GM23248 (cell line): Measurements from ENCODE around the gene CLMP. TPM values are rescaled to one million over a fixed set of nuclear protein-coding genes. Genes with fewer than 3 reads are reported as not detected.

ENCODE experiments used
- DNase-seq: peaks from one replicate; pipeline ENCODE4 v3.0.0-alpha.2; 2015
- H2AFZ ChIP-seq: fragments of 200-600 bp; sonication (generic); 2 replicates; pipeline ENCODE4 v1.6.1; 2016; ENCODE audit warnings: antibody characterized with exemption
- H3F3A ChIP-seq: fragments of 200-600 bp; sonication (generic); 2 replicates; pipeline ENCODE4 v1.6.1; 2016; ENCODE audit warnings: mild to moderate bottlenecking, antibody characterized with exemption, mixed run types; ENCODE audit not compliant: insufficient read depth
- H3K27ac ChIP-seq: fragments of 200-600 bp; sonication (generic); 2 replicates; pipeline ENCODE4 v1.5.1; 2016; ENCODE audit warnings: mild to moderate bottlenecking
- H3K27me3 ChIP-seq: fragments of 200-600 bp; sonication (generic); replicated peaks from 2 replicates; pipeline ENCODE4 v1.6.1; 2016; ENCODE audit warnings: mild to moderate bottlenecking; ENCODE audit not compliant: insufficient read depth
- H3K36me3 ChIP-seq: fragments of 200-600 bp; sonication (generic); 2 replicates; pipeline ENCODE4 v1.6.1; 2016; ENCODE audit warnings: low read depth, mild to moderate bottlenecking
- H3K4me1 ChIP-seq: fragments of 200-600 bp; sonication (generic); 2 replicates; pipeline ENCODE4 v1.6.1; 2016; ENCODE audit warnings: mild to moderate bottlenecking; ENCODE audit not compliant: insufficient read depth
- H3K4me2 ChIP-seq: fragments of 200-600 bp; sonication (generic); one replicate; pipeline ENCODE4 v1.6.1; 2016; ENCODE audit warnings: mild to moderate bottlenecking; ENCODE audit not compliant: unreplicated experiment
- H3K4me3 ChIP-seq: fragments of 200-600 bp; sonication (generic); 2 replicates; pipeline ENCODE4 v1.5.1; 2016; ENCODE audit warnings: mild to moderate bottlenecking
- H3K79me2 ChIP-seq: fragments of 200-600 bp; sonication (generic); 2 replicates; pipeline ENCODE4 v1.6.1; 2016; ENCODE audit warnings: mild to moderate bottlenecking; ENCODE audit not compliant: insufficient read depth
- H3K9ac ChIP-seq: fragments of 200-600 bp; sonication (generic); 2 replicates; pipeline ENCODE4 v1.6.1; 2016; ENCODE audit warnings: mild to moderate bottlenecking
- H3K9me2 ChIP-seq: fragments of 200-600 bp; sonication (generic); 2 replicates; pipeline ENCODE4 v1.6.1; 2016; ENCODE audit warnings: mixed run types, mild to moderate bottlenecking, moderate library complexity; ENCODE audit not compliant: insufficient read depth
- H3K9me3 ChIP-seq: fragments of 200-600 bp; sonication (generic); one replicate; pipeline ENCODE4 v1.6.1; 2017; ENCODE audit warnings: low read depth
- H4K20me1 ChIP-seq: fragments of 200-600 bp; sonication (generic); 2 replicates; pipeline ENCODE4 v1.6.0; 2016; ENCODE audit not compliant: insufficient read depth
- EZH2 ChIP-seq: fragments of 200-600 bp; sonication (generic); IDR thresholded peaks from 2 replicates; pipeline ENCODE4 v1.6.1; 2018; ENCODE audit warnings: antibody characterized with exemption, mild to moderate bottlenecking; ENCODE audit not compliant: insufficient read depth, poor library complexity, severe bottlenecking
- EZH2phosphoT487 ChIP-seq: fragments of 200-600 bp; sonication (generic); IDR thresholded peaks from 2 replicates; pipeline ENCODE4 v1.6.1; 2018; ENCODE audit warnings: antibody characterized with exemption, moderate library complexity, mild to moderate bottlenecking, low read depth; ENCODE audit not compliant: insufficient read depth
- WGBS, 2 experiments: methylation state at CpG; one replicate each; pipeline ENCODE4 v1.1.6; 2015 to 2017; ENCODE audit warnings: low lambda C conversion rate in 2 of 2, low coverage in 1 of 2; ENCODE audit errors: missing lambda C conversion rate in 2 of 2; 5-methylcytosine and 5-hydroxymethylcytosine counted together
- in situ Hi-C: fragments of 300-500 bp; cut with MboI; formaldehyde crosslinking; loops from 2 replicates; pipeline ENCODE4 v1.15.0; 2020
- polyA plus RNA-seq: library from polyadenylated mRNA; unstranded; fragments of >200 nt; fragmentation: Nextera tagmentation; extraction: Ambion mirVana; gene quantifications from 2 replicates; pipeline ENCODE4 v1.2.1, GENCODE V29; 2016
- total RNA-seq: library from RNA; depleted of rRNA; stranded (reverse); fragments of >200 nt; shearing (Covaris generic); gene quantifications from 2 replicates; pipeline ENCODE4 v1.2.3, GENCODE V29; 2014

CLMP gene
- total and polyA plus RNA-seq, 2 experiments from 2014 or later = 166 to 215 TPM

GRCh38 chr11:123183391-123184099 is 11.5 kb downstream of the CLMP start:
- TF ChIP-seq EZH2phosphoT487 = no peak
- no peak for TF ChIP-seq EZH2
- no peaks in the 10 kb centered on the region for H4K20me1 ChIP-seq
- DNase-seq = peak; percentile 86
- H3K9ac ChIP-seq = peak overlapping the region; percentile 34
- 49 to 51% methylated on average over 6 of the region's 6 CpGs for WGBS, 2 experiments
- in situ Hi-C loops = no loop called here
- H3K9me2 ChIP-seq = no peaks in the 10 kb centered on the region
- peak overlapping the region; percentile 93 for H3K27ac ChIP-seq
- H3K79me2 ChIP-seq = peaks cover 100% of the 10 kb centered on the region
- no peak overlapping the region for H3K4me3 ChIP-seq
- peaks cover 91% of the 10 kb centered on the region for H3F3A ChIP-seq
- peaks cover 38% of the 10 kb centered on the region; the same call in 1 of the 2 replicates for H3K36me3 ChIP-seq
- H3K9me3 ChIP-seq = no peaks in the 10 kb centered on the region
- no peaks in the 10 kb centered on the region for H3K27me3 ChIP-seq
- H3K4me1 ChIP-seq = peaks cover 97% of the 10 kb centered on the region
- H3K4me2 ChIP-seq = peak overlapping the region; percentile 3
- H2AFZ ChIP-seq = no peak overlapping the region

- peak; percentile 32 for DNase-seq
- H3K79me2 ChIP-seq = peaks cover 100% of the 10 kb centered on the region
- H3K4me1 ChIP-seq = peaks cover 94% of the 10 kb centered on the region
- TF ChIP-seq EZH2phosphoT487 = no peak
- TF ChIP-seq EZH2 = no peak
- H3K4me3 ChIP-seq = no peak overlapping the region; the same call in 1 of the 2 replicates
- in situ Hi-C loops = no loop called here
- H3F3A ChIP-seq = peaks cover 89% of the 10 kb centered on the region
- H4K20me1 ChIP-seq = no peaks in the 10 kb centered on the region
- H2AFZ ChIP-seq = no peak overlapping the region
- peak overlapping the region; percentile 8 for H3K4me2 ChIP-seq
- H3K27me3 ChIP-seq = no peaks in the 10 kb centered on the region
- H3K36me3 ChIP-seq = peaks cover 35% of the 10 kb centered on the region; the same call in 1 of the 2 replicates
- no peaks in the 10 kb centered on the region for H3K9me2 ChIP-seq
- WGBS, 2 experiments = 49 to 53% methylated on average over 10 of the region's 10 CpGs
- no peaks in the 10 kb centered on the region for H3K9me3 ChIP-seq
- H3K9ac ChIP-seq = peak overlapping the region; percentile 49
- peak overlapping the region; percentile 93 for H3K27ac ChIP-seq
Measured at GRCh38 chr11:123181767-123182500, 13.1 kb downstream of the CLMP start.

- peak; percentile 61 for DNase-seq
- no peak overlapping the region for H2AFZ ChIP-seq
- no peak for TF ChIP-seq EZH2phosphoT487
- H3K27me3 ChIP-seq = no peaks in the 10 kb centered on the region
- H3K27ac ChIP-seq = peak overlapping the region; percentile 93
- H3K9ac ChIP-seq = peak overlapping the region; percentile 49
- H3K4me3 ChIP-seq = no peak overlapping the region
- 92 to 96% methylated on average over 4 of the region's 4 CpGs for WGBS, 2 experiments
- in situ Hi-C loops = no loop called here
- peaks cover 32% of the 10 kb centered on the region; the same call in 1 of the 2 replicates for H3K36me3 ChIP-seq
- H4K20me1 ChIP-seq = no peaks in the 10 kb centered on the region
- no peaks in the 10 kb centered on the region for H3K9me2 ChIP-seq
- H3K79me2 ChIP-seq = peaks cover 100% of the 10 kb centered on the region
- no peaks in the 10 kb centered on the region for H3K9me3 ChIP-seq
- peak overlapping the region; percentile 8 for H3K4me2 ChIP-seq
- peaks cover 89% of the 10 kb centered on the region for H3F3A ChIP-seq
- peaks cover 94% of the 10 kb centered on the region for H3K4me1 ChIP-seq
Measured at GRCh38 chr11:123181075-123181474, 14.0 kb downstream of the CLMP start.

GRCh38 chr11:123180574-123180973 is 14.5 kb downstream of the CLMP start:
- no peaks in the 10 kb centered on the region for H3K27me3 ChIP-seq
- H3K36me3 ChIP-seq = peaks cover 29% of the 10 kb centered on the region; the same call in 1 of the 2 replicates
- peaks cover 90% of the 10 kb centered on the region for H3F3A ChIP-seq
- H3K9ac ChIP-seq = peak overlapping the region; percentile 49
- H4K20me1 ChIP-seq = no peaks in the 10 kb centered on the region
- in situ Hi-C loops = no loop called here
- 86 to 100% methylated on average over 2 of the region's 2 CpGs for WGBS, 2 experiments
- H3K9me2 ChIP-seq = no peaks in the 10 kb centered on the region
- H3K4me3 ChIP-seq = no peak overlapping the region
- H3K27ac ChIP-seq = peak overlapping the region; percentile 93
- peaks cover 100% of the 10 kb centered on the region for H3K79me2 ChIP-seq
- peak; percentile 71 for DNase-seq
- H3K4me1 ChIP-seq = peaks cover 94% of the 10 kb centered on the region
- H3K9me3 ChIP-seq = no peaks in the 10 kb centered on the region
- H3K4me2 ChIP-seq = peak overlapping the region; percentile 8
- H2AFZ ChIP-seq = no peak overlapping the region
- TF ChIP-seq EZH2 = no peak
- no peak for TF ChIP-seq EZH2phosphoT487
